Mucosa of descending colon (tissue), 3 donors: Measurements from ENCODE around the gene RAB3IP. TPM values are rescaled to one million over a fixed set of nuclear protein-coding genes. Genes with fewer than 3 reads are reported as not detected.

Source experiments
- ATAC-seq: fragments of 200-7000 bp; cut with Tn5 transposase; one replicate; pipeline ENCODE4 v1.9.1; 2020; ENCODE audit warnings: mild to moderate bottlenecking, moderate library complexity
- DNase-seq, 3 donors: peaks; one replicate each; pipeline ENCODE4 v3.0.0-alpha.2; 2020
- H3K36me3 ChIP-seq: fragments of 200-600 bp; one replicate; pipeline ENCODE4 v1.8.0; 2021; ENCODE audit warnings: low read depth, mild to moderate bottlenecking
- H3K4me1 ChIP-seq: fragments of 200-600 bp; one replicate; pipeline ENCODE4 v1.8.0; 2021; ENCODE audit warnings: low read depth, mild to moderate bottlenecking
- H3K4me3 ChIP-seq: fragments of 200-600 bp; one replicate; pipeline ENCODE4 v1.8.0; 2021; ENCODE audit warnings: mild to moderate bottlenecking
- H3K9me3 ChIP-seq: fragments of 200-600 bp; one replicate; pipeline ENCODE4 v1.8.0; 2021; ENCODE audit warnings: mild to moderate bottlenecking
- CTCF ChIP-seq: fragments of 200-600 bp; IDR thresholded peaks from one replicate; pipeline ENCODE4 v1.8.0; 2022; ENCODE audit warnings: antibody characterized with exemption, mild to moderate bottlenecking
- intact Hi-C, 2 donors: fragments of 100-400 bp; cut with DNase I in 1 of 2; cut with micrococcal nuclease in 1 of 2; formaldehyde crosslinking; loops; one replicate each; pipeline versions ENCODE4 v1.11.0 to v1.11.1; 2022; cut with DNase I, micrococcal nuclease
- total RNA-seq, 3 donors: library from RNA; stranded (reverse); fragmentation: NEBNext Ultra II Directional in 2 of 3; extraction: Animal tissue kit (Norgen Biotek cat#: 25700) in 2 of 3; gene quantifications; one replicate each; pipeline versions ENCODE4 v1.2.1 to v1.2.4, GENCODE V29; 2021 to 2023
- donor health status: DM: no; HTN: no; CAD: no; lungs with moderate emphysema.
- donor health status: DM: no; HTN: no; CAD: no.
- donor health status: DM: no; HTN: yes; CAD: no.

The RAB3IP gene
- total RNA-seq, 3 donors from 2014 or later: 19.2 to 57.6 (median 37.4) TPM

GRCh38 chr12:69712826-69713225, 25.8 kb upstream of the RAB3IP start:
- no peaks in the 10 kb centered on the region for H3K4me1 ChIP-seq
- no peak overlapping the region for H3K4me3 ChIP-seq
- H3K9me3 ChIP-seq: no peaks in the 10 kb centered on the region
- no peaks in the 10 kb centered on the region for H3K36me3 ChIP-seq
- no peak for ATAC-seq
- DNase-seq: no peak
- no peak for TF ChIP-seq CTCF
- intact Hi-C loops: no loop called here

- ATAC-seq: no peak
- DNase-seq: no peak
- intact Hi-C loops: no loop called here
- H3K4me1 ChIP-seq: peaks cover 6% of the 10 kb centered on the region
- no peak for TF ChIP-seq CTCF
- no peaks in the 10 kb centered on the region for H3K9me3 ChIP-seq
- no peaks in the 10 kb centered on the region for H3K36me3 ChIP-seq
- H3K4me3 ChIP-seq: no peak overlapping the region
Observed at GRCh38 chr12:69714542-69714941, 24.1 kb upstream of the RAB3IP start.

- no peaks in the 10 kb centered on the region for H3K9me3 ChIP-seq
- intact Hi-C loops: no loop called here
- peaks cover 14% of the 10 kb centered on the region for H3K4me1 ChIP-seq
- H3K36me3 ChIP-seq: no peaks in the 10 kb centered on the region
- ATAC-seq (peak; percentile 83), DNase-seq (peak in 1 of 3 donors; percentile 5)
- no peak for TF ChIP-seq CTCF
- H3K4me3 ChIP-seq: no peak overlapping the region
Observed at GRCh38 chr12:69719336-69720316, 19.0 kb upstream of the RAB3IP start.

GRCh38 chr12:69720750-69721149, 17.9 kb upstream of the RAB3IP start:
- TF ChIP-seq CTCF: no peak
- Histone ChIP-seq H3K9me3 (no peaks in the 10 kb centered on the region), H3K4me3 (no peak overlapping the region), H3K36me3 (no peaks in the 10 kb centered on the region), H3K4me1 (peaks cover 14% of the 10 kb centered on the region)
- intact Hi-C loops: no loop called here
- ATAC-seq (peak; percentile 46), DNase-seq (peak in 2 of 3 donors; percentile 24 to 30)

GRCh38 chr12:69726922-69727321, 11.7 kb upstream of the RAB3IP start:
- intact Hi-C loops: no loop called here
- H3K4me3 ChIP-seq: no peak overlapping the region
- TF ChIP-seq CTCF: no peak
- DNase-seq: no peak
- no peaks in the 10 kb centered on the region for H3K36me3 ChIP-seq
- ATAC-seq: no peak
- H3K9me3 ChIP-seq: no peaks in the 10 kb centered on the region
- no peaks in the 10 kb centered on the region for H3K4me1 ChIP-seq
